Ascending aorta (tissue), 2 donors: Measurements from ENCODE around the gene KCNAB1. TPM values are rescaled to one million over a fixed set of nuclear protein-coding genes. Genes with fewer than 3 reads are reported as not detected.

Experiments
- DNase-seq, 2 donors: peaks; one replicate each; pipeline ENCODE4 v3.0.0-alpha.2; 2019; ENCODE audit warnings: low spot score in 2 of 2
- H3K27ac ChIP-seq, 2 donors: fragments of 200-600 bp; sonication (generic); one replicate each; pipeline ENCODE4 v1.5.1; 2016 to 2017; ENCODE audit warnings: mild to moderate bottlenecking in 1 of 2
- H3K27me3 ChIP-seq: fragments of 200-600 bp; sonication (generic); one replicate; pipeline ENCODE4 v1.5.1; 2017
- H3K36me3 ChIP-seq, 2 donors: fragments of 200-600 bp; sonication (generic); one replicate each; pipeline ENCODE4 v1.5.1; 2016
- H3K4me1 ChIP-seq, 2 donors: fragments of 200-600 bp; sonication (generic); one replicate each; pipeline ENCODE4 v1.5.1; 2016 to 2017; ENCODE audit warnings: mild to moderate bottlenecking in 1 of 2
- H3K4me3 ChIP-seq, 2 donors: fragments of 200-600 bp; sonication (generic); one replicate each; pipeline ENCODE4 v1.5.1; 2016 to 2017; ENCODE audit warnings: mild to moderate bottlenecking in 1 of 2
- H3K9me3 ChIP-seq, 2 donors: fragments of 200-600 bp; sonication (generic); one replicate each; pipeline ENCODE4 v1.5.1; 2016
- intact Hi-C: fragments of 100-400 bp; cut with DNase I; formaldehyde crosslinking; loops from one replicate; pipeline ENCODE4 v1.15.1; 2023
- total RNA-seq: library from RNA; depleted of rRNA; stranded (reverse); fragments of >200 nt; gene quantifications from one replicate; pipeline ENCODE4 v1.1.0, GENCODE V29; 2016
- TF ChIP-seq, protein P1 (sequence below), 3 experiments: fragments of 200-600 bp in 2 of 3; fragments of 450-650 bp in 1 of 3; sonication (generic) in 2 of 3; IDR thresholded peaks; one replicate each; pipeline ENCODE4 v1.5.1; 2016 to 2019; ENCODE audit warnings: antibody characterized with exemption in 3 of 3, mild to moderate bottlenecking in 1 of 3, moderate library complexity in 1 of 3

Gene KCNAB1
- total RNA-seq, 1 donor from 2014 or later = 15.1 TPM

- H3K36me3 ChIP-seq = no peaks in the 10 kb centered on the region
- no peak for DNase-seq
- H3K4me3 ChIP-seq = no peak overlapping the region
- H3K9me3 ChIP-seq = no peaks in the 10 kb centered on the region
- intact Hi-C loops = no loop called here
- no peaks in the 10 kb centered on the region for H3K27me3 ChIP-seq
- H3K4me1 ChIP-seq = peaks cover 0 to 2% of the 10 kb centered on the region in 2 donors
- TF ChIP-seq, protein P1, sequence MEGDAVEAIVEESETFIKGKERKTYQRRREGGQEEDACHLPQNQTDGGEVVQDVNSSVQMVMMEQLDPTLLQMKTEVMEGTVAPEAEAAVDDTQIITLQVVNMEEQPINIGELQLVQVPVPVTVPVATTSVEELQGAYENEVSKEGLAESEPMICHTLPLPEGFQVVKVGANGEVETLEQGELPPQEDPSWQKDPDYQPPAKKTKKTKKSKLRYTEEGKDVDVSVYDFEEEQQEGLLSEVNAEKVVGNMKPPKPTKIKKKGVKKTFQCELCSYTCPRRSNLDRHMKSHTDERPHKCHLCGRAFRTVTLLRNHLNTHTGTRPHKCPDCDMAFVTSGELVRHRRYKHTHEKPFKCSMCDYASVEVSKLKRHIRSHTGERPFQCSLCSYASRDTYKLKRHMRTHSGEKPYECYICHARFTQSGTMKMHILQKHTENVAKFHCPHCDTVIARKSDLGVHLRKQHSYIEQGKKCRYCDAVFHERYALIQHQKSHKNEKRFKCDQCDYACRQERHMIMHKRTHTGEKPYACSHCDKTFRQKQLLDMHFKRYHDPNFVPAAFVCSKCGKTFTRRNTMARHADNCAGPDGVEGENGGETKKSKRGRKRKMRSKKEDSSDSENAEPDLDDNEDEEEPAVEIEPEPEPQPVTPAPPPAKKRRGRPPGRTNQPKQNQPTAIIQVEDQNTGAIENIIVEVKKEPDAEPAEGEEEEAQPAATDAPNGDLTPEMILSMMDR (IDR thresholded peaks at IDR 0.05) = no peak
- H3K27ac ChIP-seq = no peak overlapping the region
These were observed 304.4 kb downstream of the KCNAB1 start for GRCh38 chr3:156424758-156425157.

GRCh38 chr3:156425651-156426050 is 305.3 kb downstream of the KCNAB1 start:
- H3K27me3 ChIP-seq = no peaks in the 10 kb centered on the region
- no peaks in the 10 kb centered on the region for H3K36me3 ChIP-seq
- H3K27ac ChIP-seq = no peak overlapping the region
- no peak overlapping the region for H3K4me3 ChIP-seq
- intact Hi-C loops = no loop called here
- no peak for DNase-seq
- H3K9me3 ChIP-seq = no peaks in the 10 kb centered on the region
- H3K4me1 ChIP-seq = peaks cover 0 to 2% of the 10 kb centered on the region in 2 donors
- TF ChIP-seq, protein P1 (IDR thresholded peaks at IDR 0.05) = no peak

GRCh38 chr3:156429125-156429524 is 308.7 kb downstream of the KCNAB1 start:
- TF ChIP-seq, protein P1 (IDR thresholded peaks at IDR 0.05) = no peak
- no peaks in the 10 kb centered on the region for H3K9me3 ChIP-seq
- no peak overlapping the region for H3K4me3 ChIP-seq
- H3K4me1 ChIP-seq = peaks cover 0 to 2% of the 10 kb centered on the region in 2 donors
- intact Hi-C loops = no loop called here
- DNase-seq = no peak
- no peaks in the 10 kb centered on the region for H3K27me3 ChIP-seq
- H3K36me3 ChIP-seq = no peaks in the 10 kb centered on the region
- no peak overlapping the region for H3K27ac ChIP-seq

DNA sequence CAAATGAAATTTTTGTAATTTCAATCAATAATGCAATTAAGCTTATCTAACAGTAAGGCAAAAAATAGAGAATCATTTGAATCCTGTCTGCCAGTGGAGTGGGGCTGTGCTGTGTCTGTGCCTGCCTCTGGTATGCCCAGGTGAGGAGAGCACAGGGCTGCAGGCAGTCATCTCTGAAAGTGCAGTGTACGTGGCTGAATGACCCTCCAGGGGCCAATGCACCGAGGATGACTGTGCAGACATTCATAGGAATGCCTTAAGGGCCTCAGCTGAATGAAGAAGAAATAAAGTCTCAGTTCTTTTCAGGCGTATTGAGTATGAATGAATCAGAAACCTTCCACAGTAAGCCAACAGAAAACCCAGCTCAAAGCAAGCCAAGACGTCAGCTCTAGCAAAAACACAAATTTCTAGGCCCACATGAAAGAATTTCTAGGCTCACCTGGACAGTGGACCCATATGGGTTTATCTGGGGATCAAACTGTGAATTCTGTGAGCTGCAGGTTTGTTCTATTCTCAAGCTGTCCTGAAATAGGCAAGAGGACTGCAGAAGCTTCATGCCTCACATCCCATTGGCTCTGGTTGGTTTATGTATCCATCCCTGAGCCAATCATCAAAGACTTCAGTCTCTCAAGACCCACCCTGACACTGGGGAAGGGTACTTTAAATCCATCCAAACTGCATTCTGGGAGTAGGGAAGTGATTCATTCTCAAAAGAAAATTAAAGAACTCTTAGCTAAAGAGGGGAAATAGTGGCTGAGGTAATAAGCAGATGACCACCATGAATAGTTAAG is 311.2 kb downstream of the KCNAB1 start:
- TF ChIP-seq, protein P1 (IDR thresholded peaks at IDR 0.05) = no peak
- intact Hi-C loops = no loop called here

DNA sequence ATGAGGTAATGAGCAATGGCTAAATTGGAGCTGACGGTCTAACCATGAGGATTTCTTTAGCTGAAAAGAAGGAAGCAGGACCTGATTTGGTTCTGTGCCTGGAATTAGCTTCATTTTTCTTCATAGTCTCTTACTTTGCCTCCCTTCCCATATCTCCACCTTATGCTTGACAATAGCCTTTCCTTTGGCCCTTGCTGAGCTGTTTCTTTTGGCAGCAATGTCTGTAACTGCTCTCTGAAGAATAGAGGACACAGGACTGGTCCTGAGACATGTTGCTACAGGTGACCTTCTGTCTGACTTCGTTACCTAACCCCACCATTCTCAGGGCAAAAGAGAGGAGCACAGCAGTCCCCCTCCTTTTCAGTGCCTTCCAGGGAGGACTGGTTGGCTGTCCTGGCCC is 312.2 kb downstream of the KCNAB1 start:
- DNase-seq = no peak
- Histone ChIP-seq H3K4me3 (no peak overlapping the region), H3K27me3 (no peaks in the 10 kb centered on the region), H3K36me3 (no peaks in the 10 kb centered on the region), H3K27ac (no peak overlapping the region), H3K4me1 (peaks cover 0 to 2% of the 10 kb centered on the region in 2 donors), H3K9me3 (no peaks in the 10 kb centered on the region)
- intact Hi-C loops = no loop called here
- TF ChIP-seq, protein P1 (IDR thresholded peaks at IDR 0.05) = no peak

More for the DNA sequence above, 311.2 kb downstream of the KCNAB1 start:
- no peak overlapping the region for H3K4me3 ChIP-seq
- peaks cover 0 to 2% of the 10 kb centered on the region in 2 donors for H3K4me1 ChIP-seq
- no peaks in the 10 kb centered on the region for H3K9me3 ChIP-seq
- no peaks in the 10 kb centered on the region for H3K36me3 ChIP-seq
- DNase-seq = no peak
- no peak overlapping the region for H3K27ac ChIP-seq
- H3K27me3 ChIP-seq = no peaks in the 10 kb centered on the region
